Endothelial cell of hepatic sinusoid (primary cell): ENCODE results near the gene TOM1L2.
"Not testable (repeated sequence)": the region's sequence is repeated elsewhere in the genome, so short reads cannot be mapped to it uniquely, and the experiment has no call there.

Experiments used
- in situ Hi-C: cut with HindIII; loops from 2 replicates; pipeline ENCODE4 v1.10.0; 2017; ENCODE audit warnings: low sequenced_read_pairs

Gene TOM1L2

DNA sequence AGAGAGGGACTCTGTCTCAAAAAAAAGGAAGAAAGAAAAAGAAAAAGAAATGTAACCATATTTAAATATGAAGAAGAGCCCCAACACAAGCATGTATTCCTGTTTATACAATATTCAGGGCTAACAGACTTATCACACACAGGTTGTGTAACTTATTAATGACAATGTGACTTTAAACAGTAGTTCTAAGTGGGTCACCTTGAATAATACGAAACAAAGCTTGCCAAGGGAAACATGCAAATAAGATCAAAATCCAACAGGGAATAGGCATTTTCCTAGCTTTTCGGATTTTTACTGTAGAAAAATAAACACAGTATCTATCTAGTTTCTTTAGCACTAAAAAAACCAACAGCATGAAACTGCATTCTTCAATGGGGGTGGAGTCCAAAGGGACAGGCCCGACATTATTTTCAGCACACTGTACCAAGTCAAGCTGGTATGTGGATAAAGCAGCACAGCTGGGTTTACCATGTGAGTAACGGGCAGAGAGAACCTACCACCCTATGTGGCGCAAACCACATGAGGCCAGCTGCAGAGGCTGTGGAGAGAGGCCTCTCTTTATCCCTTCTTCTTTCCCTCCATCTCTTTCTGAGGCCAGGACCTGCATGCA lies 45.3 kb downstream of the TOM1L2 start:
- in situ Hi-C loops: loop anchor here (5.0 kb wide), 2 partner anchors 35 to 105 kb away; no protein-coding TSS in a partner anchor

GRCh38 chr17:17926036-17926435 lies 46.2 kb downstream of the TOM1L2 start:
- in situ Hi-C loops: loop anchor here (5.0 kb wide), 2 partner anchors 34 to 106 kb away; no protein-coding TSS in a partner anchor

DNA sequence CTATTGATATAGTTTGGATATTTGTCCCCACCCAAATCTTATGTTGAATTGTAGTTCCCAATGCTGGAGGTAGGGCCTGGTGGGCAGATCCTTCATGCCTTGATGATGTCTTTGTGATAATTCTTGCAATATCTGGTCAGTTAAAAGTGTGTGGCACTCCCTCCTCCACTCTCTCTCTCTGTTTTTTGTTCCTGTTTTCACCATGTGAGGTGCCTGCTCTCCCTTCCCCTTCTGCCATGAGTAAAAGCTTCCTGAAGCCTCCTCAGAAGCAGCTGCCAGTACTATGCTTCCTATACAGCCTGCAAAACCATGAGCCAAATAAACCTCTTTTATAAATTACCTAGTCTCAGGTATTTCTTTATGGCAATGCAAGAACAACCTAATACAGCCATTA lies 47.3 kb downstream of the TOM1L2 start:
- in situ Hi-C loops: loop anchor here (5.0 kb wide), 2 partner anchors 33 to 107 kb away; no protein-coding TSS in a partner anchor

DNA sequence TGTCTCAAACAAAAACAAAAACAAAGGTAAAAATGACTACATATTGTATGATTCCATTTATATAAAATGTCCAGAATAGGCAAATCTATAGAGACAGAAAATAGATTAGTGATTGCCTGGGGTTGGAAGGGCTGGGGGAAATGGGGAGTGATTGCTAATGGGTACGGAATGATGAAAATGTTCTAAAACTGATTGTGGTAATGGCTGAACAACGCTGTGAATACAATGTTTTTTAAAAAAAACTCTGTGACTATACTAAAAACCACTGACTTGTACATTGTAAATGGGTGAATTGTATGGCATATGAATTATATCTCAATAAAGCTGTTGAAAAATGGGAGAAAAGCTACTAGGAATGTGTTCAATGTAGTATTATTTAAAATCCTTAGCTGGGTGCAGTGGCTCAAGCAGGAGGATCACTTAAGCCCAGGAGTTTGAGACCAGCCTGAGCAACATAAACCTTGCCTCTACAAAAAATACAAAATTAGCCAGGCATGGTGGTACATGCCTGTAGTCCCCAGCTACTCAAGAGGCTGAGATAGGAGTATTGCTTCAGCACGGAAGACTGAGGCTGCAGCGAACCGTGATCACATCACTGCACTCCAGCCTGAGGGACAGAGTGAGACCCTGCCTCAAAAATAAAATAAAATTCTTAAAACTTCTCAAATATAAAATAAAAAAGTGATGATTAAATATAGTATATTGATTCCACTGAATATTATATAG lies 47.9 kb downstream of the TOM1L2 start:
- in situ Hi-C loops: no loop called here

GRCh38 chr17:17922070-17922614 lies 50.1 kb downstream of the TOM1L2 start:
- in situ Hi-C loops: no loop called here

- in situ Hi-C loops: no loop called here
Measured at GRCh38 chr17:17921192-17922069, 50.8 kb downstream of the TOM1L2 start.

GRCh38 chr17:17919169-17920107 lies 52.8 kb downstream of the TOM1L2 start:
- in situ Hi-C loops: no loop called here

DNA sequence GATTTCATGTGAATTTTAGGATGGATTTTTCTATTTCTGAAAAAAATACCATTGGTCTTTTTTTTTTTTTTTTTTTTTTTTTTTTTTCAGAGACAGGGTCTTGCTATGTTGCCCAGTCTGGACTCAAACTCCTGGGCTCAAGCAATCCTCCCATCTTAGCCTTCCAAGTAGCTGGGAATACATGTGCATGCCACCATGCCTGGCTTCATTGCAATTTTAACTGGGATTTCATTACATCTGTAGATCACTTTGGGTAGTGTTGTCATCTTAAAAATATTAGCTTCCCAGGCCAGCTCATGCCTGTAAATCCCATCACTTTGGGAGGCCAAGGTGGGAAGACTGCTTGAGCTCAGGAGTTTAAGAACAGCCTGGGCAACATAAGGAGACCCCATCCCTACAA lies 54.8 kb downstream of the TOM1L2 start:
- in situ Hi-C loops: no loop called here

DNA sequence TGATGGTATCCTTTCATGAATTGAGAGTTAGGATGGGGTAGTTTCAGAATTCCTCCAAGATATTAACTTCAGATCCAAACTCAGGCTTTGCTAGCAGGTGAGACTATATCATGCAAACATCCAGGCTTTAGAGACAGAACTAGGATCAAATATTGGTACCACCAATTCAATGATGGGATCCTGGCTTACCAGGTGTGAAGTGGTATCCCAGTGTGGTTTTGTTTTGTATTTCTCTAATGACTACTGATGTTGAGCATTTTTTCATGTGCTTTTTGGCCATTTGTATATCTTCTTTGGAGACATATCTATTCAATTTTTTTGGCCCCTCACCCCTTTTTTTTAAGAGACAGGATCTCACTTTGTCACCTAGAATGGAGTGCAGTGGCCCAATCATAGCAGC lies 57.0 kb downstream of the TOM1L2 start:
- in situ Hi-C loops: no loop called here

DNA sequence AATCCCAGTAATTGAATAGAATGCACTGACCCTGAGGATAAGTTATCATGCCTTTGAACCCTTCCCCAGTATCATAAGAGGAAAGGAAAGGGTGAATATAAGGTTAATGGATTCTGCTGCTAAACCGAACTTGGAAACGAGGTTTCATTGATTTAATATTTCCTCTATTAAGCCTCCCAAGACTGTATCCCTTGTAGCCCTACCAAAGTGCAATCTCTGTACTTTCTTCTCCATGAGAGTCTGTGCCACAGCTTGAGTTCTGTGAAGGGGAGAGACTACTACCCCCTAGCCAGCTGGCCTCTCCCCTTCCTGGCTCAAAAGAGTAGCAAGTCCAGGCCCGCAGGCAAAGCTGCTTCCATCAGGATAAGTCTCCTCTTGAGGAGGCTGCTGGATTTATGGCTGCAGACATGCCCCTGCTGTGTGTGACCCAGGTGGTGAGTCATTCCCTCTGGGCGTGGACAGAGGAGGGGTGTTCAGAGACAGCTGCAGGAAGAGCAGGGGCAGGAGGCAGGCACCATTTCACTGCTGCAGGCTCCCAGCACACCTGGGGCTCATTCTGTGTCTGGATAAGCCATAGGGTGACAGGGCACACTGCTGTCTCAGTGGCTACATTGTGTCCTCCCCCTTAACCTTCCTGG lies 58.4 kb downstream of the TOM1L2 start:
- in situ Hi-C loops: no loop called here

DNA sequence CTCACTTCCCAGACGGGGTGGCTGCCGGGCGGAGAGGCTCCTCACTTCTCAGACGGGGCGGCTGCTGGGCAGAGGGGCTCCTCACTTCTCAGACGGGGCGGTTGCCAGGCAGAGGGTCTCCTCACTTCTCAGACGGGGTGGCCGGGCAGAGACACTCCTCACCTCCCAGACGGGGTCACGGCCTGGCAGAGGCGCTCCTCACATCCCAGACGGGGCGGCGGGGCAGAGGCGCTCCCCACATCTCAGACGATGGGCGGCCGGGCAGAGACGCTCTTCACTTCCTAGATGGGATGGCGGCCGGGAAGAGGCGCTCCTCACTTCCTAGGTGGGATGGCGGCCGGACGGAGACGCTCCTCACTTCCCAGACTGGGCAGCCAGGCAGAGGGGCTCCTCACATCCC lies 59.9 kb downstream of the TOM1L2 start:
- in situ Hi-C loops: not testable (repeated sequence)

DNA sequence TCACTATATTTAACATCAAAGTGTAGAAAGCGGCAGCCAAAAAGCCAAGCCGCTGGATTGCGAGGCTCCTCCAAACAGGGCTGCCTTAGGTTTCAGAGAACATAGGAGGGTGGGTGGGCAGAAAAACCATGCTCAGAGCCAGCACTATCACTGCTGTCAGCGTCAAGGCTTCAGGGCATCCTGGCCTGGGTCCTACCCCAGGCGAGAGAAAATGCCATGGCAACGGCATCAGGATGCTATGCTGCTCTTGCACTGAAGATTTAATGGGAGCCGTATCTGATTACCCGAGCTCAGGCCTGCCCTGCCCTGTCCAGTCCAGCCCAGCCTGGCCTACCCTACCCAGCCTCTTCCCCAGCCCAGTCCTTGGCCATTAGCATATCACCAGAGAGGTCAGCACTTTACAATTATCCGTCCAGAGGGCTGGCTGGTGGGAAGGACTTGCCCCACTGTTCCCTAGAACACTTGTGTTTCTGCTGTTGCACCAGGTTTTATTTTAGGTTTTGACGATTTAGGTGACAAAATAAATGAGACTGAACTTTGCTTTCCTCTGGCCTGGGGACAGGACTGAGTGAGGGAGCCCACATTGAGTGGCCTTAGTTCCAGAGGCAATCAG lies 61.1 kb downstream of the TOM1L2 start:
- in situ Hi-C loops: no loop called here

DNA sequence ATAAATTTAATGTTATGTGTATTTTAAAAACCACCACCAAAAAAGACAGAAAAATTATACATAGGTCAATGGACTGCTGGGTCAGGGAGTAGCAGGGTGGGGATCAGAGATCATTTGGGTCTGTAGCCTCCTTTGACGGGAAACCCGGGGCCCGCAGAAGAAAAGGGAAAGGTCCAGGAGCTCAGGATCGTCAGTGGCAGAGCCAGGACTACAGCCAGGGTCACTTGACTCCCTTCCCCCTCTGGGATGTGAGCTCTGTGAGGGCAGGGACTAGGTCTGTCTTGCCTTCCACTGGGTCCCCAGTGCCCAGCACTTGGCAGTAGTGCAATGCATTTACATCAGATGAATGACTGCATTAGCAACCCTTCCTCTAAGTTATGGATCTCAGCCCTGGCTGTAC lies 62.1 kb downstream of the TOM1L2 start:
- in situ Hi-C loops: no loop called here

DNA sequence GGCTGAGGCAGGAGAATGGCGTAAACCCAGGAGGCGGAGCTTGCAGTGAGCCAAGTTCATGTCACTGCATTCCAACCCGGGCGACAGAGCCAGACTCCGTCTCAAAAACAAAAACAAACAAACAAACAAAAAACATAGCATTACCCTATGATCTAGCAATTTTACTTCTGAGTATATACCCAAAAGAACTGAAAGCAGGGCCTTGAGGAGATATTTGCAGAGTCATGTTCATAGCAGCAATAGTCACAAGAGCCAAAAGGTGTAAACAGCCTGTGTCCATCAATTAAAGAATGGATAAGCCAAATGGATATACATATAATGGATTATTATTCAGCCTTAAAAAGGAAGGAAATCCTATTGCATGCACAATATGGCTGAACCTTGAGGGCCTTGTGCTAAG lies 63.1 kb downstream of the TOM1L2 start:
- in situ Hi-C loops: no loop called here

DNA sequence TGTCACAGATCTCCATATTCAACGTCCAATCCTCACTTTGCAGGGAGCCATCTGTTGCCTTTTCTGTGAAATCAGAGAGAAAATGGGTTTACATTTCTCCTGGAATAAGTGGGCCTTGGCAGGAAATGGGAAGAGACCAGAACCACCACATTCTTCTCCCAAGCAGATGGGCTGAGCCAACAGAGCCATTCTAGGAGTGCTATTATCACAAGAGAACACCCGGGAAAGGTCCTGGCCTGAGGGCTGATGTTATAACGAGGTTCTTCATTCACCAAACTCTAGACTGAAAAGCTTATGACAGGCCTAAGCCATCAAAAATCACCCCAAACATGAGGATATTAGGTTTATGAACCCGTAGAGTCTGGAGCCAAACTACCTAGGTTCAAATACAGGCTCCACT lies 64.7 kb downstream of the TOM1L2 start:
- in situ Hi-C loops: no loop called here

DNA sequence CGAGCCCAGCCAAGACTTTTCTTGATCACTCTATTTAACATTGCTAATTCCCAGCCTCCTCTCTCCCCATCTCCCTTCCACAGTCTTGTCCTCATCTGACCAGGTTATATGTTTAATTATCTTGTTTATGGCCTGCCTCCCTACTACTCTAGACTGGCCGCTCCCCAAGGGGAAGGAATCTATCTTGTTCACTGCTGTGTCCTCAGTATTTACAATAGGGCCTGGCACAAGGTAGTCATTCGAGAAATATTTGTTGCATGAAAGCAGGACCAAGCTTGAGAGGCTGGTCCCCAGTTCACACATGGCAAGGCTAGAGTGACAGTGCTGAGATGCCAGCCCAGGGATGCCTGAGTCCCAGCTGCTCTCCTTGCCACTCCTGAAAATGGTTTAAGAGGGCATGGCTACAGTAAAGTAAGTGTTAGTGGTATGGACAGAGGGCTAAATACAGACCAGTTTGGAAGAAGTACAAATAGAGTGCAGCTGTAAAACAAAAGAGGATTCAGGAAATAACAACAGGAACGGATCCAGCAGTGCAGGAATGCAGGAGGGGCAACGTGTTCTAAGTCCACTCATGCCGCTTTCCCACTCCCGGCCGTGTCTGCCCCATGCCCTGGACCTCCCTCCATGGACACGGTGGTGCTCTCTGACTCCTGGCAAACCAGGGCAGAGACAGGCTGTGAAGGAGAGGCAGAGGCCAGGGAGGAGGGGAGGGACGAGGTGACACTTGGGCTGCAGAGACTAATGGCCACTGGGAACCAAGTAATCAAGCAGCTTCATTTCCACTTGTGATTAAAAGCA lies 65.6 kb downstream of the TOM1L2 start:
- in situ Hi-C loops: no loop called here

- in situ Hi-C loops: no loop called here
Measured at GRCh38 chr17:17905036-17905320, 67.2 kb downstream of the TOM1L2 start.

DNA sequence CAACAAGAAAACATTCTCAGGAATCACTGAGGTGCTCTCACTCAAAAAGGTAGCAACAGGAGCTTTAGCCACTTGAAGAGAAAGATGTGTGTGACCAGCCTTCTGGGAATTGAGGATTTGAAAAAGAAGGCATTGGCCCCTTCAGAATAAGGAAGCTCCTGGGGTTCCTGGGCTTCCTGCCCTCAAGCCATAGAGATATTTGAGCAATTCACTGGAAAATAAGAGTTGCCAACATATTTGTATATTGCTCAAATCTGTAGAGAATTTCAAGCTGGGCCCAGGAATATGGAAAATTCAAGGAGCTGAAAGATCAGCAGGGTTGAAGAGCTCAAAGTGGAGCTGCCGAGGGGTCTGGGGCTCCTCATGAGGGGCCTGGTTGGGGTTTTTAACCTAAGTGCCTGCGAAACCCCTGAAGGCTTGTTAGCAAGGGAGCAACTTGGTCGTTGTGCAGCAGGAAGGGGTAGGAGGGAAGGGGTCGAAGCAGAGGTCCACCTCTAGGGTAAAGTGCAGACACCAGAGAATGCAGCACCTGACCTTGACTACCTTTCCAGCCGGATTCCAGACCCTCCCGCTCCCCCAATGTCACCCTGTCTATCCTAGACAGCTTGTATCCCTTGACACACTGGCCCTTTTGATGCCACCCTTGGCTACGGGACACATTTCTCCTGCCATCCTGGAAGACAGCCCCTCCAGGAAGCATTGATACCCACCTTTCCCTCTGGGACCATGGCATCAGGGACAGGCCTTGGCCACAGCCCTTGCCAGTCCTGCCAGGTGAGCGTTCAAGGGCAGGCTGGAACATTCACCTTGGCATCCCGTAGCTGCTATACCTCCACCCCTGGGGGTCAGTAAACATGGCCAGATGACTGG lies 67.8 kb downstream of the TOM1L2 start:
- in situ Hi-C loops: no loop called here
